Astrocyte of the cerebellum (primary cell): Measurements from ENCODE around the gene ADARB2.
"Not testable (repeated sequence)": the region's sequence is repeated elsewhere in the genome, so short reads cannot be mapped to it uniquely, and the experiment has no call there.

Source experiments
- DNase-seq: peaks from one replicate; pipeline ENCODE4 v3.0.0-alpha.2; 2011; ENCODE audit warnings: low read depth
- H3K4me3 ChIP-seq: 2 replicates; pipeline ENCODE4 v1.5.1; 2011; ENCODE audit warnings: mild to moderate bottlenecking, low read depth, low read length, moderate library complexity
- in situ Hi-C: cut with HindIII; loops from 2 replicates; pipeline ENCODE4 v1.10.0; 2017; ENCODE audit warnings: low sequenced_read_pairs
- TF ChIP-seq, protein P1 (sequence below): IDR thresholded peaks from 2 replicates; pipeline ENCODE4 v1.5.1; 2012; ENCODE audit warnings: low read length, low read depth, moderate library complexity, mild to moderate bottlenecking; ENCODE audit errors: missing control alignments

The ADARB2 gene

DNA sequence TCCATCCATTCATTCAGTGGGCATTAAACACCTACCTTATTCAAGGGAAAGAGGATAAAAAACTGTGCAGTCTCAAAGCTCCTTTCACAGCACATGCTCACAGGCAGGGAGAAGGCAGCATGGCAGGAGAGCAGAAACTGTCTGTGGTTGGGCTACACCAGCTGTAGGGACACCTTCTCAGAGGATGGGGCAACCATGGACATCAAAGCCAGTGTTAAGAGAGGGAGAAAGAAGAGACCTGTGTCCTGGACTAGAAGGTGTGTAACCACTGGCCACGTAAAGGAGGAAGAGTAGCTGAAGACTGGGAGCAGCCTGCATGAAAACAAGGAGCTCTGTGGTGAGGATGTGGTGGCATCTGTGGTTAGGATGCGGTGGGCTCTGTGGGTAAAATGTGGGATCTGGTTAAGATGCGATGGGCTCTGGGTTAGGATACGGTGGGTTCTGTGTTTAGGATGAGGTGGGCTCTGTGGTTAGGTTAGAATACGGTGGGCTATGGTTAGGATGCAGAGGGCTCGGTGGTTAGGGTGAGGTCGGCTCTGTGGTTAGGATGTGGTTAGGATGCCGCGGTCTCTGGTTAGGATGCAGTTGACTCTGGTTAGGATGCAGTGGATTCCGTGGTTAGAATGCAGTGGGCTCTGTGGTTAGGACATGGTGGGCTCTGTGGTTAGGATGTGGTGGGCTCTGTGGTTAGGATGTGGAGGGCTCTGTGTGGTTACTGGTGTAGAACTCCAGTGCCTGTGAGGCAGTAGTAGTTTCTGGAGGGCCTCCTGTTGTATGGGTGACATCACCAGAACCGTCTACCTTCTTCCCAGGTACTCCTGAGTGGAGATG, 483.6 kb downstream of the ADARB2 start:
- no peak for DNase-seq
- no peak overlapping the region for H3K4me3 ChIP-seq
- in situ Hi-C loops = no loop called here
- TF ChIP-seq, protein P1, sequence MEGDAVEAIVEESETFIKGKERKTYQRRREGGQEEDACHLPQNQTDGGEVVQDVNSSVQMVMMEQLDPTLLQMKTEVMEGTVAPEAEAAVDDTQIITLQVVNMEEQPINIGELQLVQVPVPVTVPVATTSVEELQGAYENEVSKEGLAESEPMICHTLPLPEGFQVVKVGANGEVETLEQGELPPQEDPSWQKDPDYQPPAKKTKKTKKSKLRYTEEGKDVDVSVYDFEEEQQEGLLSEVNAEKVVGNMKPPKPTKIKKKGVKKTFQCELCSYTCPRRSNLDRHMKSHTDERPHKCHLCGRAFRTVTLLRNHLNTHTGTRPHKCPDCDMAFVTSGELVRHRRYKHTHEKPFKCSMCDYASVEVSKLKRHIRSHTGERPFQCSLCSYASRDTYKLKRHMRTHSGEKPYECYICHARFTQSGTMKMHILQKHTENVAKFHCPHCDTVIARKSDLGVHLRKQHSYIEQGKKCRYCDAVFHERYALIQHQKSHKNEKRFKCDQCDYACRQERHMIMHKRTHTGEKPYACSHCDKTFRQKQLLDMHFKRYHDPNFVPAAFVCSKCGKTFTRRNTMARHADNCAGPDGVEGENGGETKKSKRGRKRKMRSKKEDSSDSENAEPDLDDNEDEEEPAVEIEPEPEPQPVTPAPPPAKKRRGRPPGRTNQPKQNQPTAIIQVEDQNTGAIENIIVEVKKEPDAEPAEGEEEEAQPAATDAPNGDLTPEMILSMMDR = no peak

DNA sequence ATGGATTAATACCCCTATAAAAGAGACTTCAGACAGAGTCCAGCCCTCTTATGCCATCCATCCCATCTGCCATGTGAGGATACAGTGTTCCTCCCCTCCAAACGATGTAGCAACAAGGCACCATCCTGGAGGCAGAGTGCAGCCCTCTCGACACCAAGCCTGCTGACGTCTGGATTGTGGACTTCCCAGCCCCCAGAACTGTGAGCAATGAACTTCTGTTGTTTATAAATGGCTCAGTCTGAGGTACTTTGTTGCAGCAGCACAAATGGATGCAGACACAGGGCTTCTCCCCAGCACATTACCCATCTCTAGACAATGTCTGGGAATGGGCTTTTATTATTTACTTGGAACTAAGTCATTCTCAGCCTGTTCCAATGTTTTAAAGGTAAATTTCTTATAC, 485.6 kb downstream of the ADARB2 start:
- TF ChIP-seq, protein P1 = no peak
- no peak overlapping the region for H3K4me3 ChIP-seq
- in situ Hi-C loops = no loop called here
- no peak for DNase-seq

DNA sequence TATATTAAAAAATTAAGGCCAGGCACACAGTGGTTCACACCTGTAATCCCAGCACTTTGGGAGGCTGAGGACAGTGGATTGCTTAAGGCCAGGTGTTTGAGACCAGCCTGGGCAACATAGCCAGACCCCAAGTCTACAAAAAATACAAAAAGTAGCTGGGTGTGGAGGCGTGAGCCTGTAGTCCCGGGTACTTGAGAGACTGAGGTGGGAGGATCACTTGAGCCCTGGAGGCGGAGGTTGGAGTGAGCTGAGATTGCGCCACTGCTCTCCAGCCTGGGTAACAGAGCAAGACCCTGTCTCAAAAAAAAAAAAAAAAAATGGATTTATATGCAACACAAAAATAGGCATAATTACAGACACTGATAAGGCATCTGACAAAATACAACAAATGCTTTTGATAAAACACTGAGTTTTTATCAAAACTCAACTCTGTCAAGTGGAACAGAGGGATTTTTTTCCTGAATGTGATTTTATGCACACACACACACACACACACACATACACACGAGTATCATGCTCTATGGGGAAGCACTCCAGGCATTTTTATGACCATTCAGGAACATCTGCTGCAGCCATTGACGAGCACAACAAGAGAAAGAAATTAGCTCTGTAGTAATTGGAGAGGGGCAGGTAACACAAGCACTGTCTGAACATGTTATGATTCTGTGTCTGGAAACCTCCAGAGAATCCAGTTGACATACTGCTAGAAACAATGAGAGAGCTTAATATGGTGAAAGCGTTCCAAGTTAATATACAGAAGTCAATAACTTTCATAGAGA, 488.0 kb downstream of the ADARB2 start:
- no peak overlapping the region for H3K4me3 ChIP-seq
- in situ Hi-C loops = no loop called here
- no peak for DNase-seq
- TF ChIP-seq, protein P1 = no peak

DNA sequence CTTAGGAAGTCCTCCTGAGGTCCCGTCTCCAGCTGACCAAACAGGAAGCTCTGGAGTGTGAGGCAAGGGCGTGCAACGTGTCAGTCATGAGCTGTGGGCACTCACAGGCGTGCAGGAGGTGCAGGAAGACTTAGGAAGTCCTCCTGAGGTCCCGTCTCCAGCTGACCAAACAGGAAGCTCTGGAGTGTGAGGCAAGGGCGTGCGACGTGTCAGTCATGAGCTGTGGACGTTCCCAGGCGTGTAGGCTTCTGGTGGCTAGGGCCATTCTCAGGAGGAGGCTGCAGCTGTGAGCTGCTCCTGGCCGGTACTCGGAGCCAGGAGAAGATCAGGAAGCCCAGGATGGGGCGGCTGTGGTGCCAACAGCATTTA, 489.1 kb downstream of the ADARB2 start:
- H3K4me3 ChIP-seq, in situ Hi-C loops, DNase-seq: not testable (repeated sequence)

DNA sequence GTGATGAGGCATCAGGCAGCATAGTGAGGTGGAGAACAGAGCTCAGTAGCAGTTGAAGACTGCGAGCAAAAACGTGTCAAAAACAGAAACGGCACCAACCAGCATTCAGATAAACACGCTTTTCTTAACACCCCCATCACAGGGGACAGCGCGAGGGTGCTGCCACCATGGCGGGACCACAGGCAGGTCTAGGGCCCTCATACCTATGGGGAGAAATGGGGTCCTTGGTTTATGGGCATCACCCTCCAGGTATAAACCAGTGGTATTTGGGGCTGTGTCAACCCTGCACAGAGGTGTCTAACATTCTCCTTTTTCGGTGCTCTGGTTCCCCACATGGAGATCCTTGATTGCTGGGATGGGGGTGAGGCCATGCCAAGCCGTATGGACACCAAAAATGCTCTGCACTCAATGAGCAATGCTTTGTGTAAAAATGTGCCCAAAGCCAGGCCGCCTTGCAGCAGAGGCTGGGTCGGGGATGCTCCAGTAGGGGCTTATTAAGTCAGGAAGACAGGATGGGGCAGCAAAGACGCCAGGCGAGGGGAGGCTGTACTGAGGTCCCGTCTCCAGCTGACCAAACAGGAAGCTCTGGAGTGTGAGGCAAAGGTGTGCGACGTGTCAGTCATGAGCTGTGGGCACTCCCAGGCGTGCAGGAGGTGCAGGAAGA, 489.6 kb downstream of the ADARB2 start:
- TF ChIP-seq, protein P1 = no peak
- in situ Hi-C loops = no loop called here
- H3K4me3 ChIP-seq = no peak overlapping the region
- no peak for DNase-seq

DNA sequence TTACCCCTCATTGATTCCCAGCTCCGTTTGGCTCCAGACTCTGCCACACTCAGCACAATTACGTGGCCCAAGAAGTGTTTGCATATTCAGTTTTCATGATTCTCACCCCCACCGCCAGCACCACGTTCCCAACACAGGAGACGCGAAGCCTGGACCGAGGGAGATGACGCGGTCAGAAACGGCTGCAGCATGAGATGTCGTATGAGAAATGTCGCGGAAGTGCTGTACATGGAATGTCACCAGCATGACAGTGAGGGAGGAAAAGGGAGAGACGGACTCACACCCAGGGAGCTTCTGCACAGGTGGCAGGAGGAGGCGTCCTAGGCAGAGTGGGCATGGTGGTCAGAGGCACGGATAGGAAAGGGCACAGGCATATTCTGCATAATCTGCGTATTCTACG, 492.8 kb downstream of the ADARB2 start:
- TF ChIP-seq, protein P1 = no peak
- no peak overlapping the region for H3K4me3 ChIP-seq
- in situ Hi-C loops = no loop called here
- no peak for DNase-seq
